Measurements from ENCODE around the gene LCE1C. TPM values are rescaled to one million over a fixed set of nuclear protein-coding genes. Genes with fewer than 3 reads are reported as not detected.

The LCE1C gene, protein sequence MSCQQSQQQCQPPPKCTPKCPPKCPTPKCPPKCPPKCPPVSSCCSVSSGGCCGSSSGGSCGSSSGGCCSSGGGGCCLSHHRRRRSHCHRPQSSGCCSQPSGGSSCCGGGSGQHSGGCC
- polyA plus RNA-seq = not detected

DNA sequence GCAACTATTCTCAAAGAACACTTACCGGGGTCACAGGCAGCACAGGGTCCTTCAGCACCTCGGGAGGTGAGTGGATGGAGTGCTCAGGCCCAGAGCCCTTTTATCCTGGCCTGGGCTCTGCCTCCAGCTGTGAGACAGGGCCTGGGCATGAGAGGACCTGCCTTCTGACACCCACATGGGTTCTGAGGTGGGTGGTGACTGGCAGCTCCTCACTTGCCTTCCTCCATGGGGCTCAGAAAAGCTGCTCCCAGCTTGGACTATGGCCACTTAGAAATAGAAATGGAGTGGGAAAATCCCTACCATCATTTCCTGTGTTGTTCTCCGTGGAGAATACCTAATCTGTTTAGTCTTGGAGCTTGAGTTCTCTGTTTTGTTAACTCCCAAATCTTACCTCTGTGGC is at the start of gene LCE1C:
Gene LCE1C, minus strand, starts transcription at position 76 of the 400 bp plus-strand sequence. CDS start 1,173 bp downstream, outside the sequence.
- 60 to 62% (median 61%) methylated on average over 3 of the region's 3 CpGs for WGBS, 3 donors

GRCh38 chr1:152855661-152856060 is 49.2 kb upstream of the LCE1C start:
- WGBS, 3 donors = 42 to 62% (median 53%) methylated on average over 2 of the region's 2 CpGs
- H3K27ac ChIP-seq (ENCODE audit: low read depth, low read length) = no peak overlapping the region

More for the DNA sequence above, at the start of gene LCE1C:
- H3K27ac ChIP-seq (ENCODE audit: low read depth, low read length) = no peak within 1 kb of the TSS

DNA sequence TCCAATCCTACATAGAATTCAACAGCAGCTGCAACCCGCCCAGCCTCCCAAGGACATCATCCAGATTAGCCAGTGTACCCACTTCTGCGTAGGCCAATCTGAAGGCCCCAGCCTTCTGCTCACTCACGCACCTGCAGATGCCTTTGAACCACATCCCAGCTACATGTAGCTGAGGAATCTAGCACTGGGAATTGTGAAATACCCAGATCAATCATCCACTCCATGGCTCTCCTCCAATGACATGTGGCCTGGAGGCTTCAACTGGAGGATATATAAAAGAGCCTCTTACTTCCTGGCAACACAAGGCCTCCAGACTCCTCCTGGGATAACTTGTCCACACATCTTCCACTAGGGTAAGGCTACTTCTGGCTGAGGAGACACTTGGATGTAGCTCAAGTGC is 36.1 kb upstream of the LCE1C start, which contains the start of gene LCE6A:
Gene LCE6A, plus strand, starts transcription at position 301 of the 400 bp plus-strand sequence. CDS start 665 bp downstream, outside the sequence.
- WGBS, 3 donors = 54 to 92% (median 82%) methylated on average over 3 of the region's 3 CpGs
- no peak within 1 kb of the TSS for H3K27ac ChIP-seq (ENCODE audit: low read depth, low read length)

DNA sequence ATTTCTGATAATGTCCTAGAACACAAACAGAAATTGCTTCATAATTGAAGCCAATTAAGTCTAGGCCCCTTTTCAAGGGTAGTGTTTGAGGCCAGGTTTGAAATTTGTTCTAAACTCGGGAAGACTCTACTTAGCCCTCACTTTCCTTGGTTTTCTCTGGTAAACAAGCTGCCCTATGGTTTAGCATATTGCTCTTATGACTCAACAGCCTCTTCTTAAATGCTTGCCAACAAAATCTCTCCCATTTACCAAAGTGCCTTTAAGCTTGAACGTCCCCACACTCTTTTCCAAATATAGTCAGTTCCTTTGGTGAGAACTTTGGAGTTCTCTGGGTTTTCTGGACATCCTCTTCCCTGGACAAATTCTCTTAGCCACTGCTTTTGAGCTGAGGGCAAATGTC is 30.4 kb upstream of the LCE1C start:
- H3K27ac ChIP-seq (ENCODE audit: low read depth, low read length) = no peak overlapping the region
- 38 to 52% (median 47%) methylated on average over 2 of the region's 2 CpGs for WGBS, 3 donors

DNA sequence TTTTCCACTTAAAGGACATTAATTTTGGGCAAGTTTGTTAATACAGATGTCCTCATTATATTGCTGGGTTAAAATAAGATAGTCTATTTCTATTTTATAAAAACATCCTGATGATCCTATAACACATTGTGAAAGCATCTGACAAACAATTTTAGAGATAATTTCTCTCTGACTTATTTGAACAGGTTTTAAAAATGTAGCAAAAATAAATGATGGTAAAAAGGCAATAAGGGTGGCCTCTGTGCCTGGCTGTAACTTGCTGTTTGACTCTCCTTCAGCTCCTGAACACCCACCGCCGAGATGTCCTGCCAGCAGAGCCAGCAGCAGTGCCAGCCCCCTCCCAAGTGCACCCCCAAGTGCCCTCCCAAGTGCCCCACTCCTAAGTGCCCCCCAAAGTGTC is 20.7 kb upstream of the LCE1C start, which contains the start of gene LCE1A:
Gene LCE1A, plus strand, starts transcription at position 301 of the 400 bp plus-strand sequence. Its CDS starts 0 bp downstream, at position 301.
- 84 to 91% (median 90%) methylated on average over 2 of the region's 2 CpGs for WGBS, 3 donors
- H3K27ac ChIP-seq (ENCODE audit: low read depth, low read length) = no peak within 1 kb of the TSS

- H3K27ac ChIP-seq (ENCODE audit: low read depth, low read length) = no peak overlapping the region
Measured at GRCh38 chr1:152824964-152825363, 18.5 kb upstream of the LCE1C start.

DNA sequence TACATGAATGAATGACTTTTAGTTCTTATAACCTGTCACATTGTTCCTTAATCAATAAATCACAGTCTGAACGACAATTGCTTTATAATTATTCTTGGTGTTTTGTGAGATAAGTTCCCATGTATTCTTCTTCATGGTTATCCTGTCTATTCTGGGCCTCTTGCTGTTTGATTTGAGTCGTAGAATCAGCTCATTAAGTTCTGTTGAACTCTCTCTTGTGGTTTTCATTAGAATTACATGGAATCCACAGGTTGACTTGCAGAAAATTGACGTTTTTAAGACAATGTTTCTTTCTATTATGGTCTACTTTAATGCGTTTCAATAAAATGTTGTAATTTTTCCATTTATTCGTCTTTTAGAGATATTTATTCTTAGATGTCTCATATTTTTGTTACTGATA is 16.8 kb upstream of the LCE1C start:
- 30 to 45% (median 37%) methylated on average over 5 of the region's 5 CpGs for WGBS, 3 donors
- no peak overlapping the region for H3K27ac ChIP-seq (ENCODE audit: low read depth, low read length)

DNA sequence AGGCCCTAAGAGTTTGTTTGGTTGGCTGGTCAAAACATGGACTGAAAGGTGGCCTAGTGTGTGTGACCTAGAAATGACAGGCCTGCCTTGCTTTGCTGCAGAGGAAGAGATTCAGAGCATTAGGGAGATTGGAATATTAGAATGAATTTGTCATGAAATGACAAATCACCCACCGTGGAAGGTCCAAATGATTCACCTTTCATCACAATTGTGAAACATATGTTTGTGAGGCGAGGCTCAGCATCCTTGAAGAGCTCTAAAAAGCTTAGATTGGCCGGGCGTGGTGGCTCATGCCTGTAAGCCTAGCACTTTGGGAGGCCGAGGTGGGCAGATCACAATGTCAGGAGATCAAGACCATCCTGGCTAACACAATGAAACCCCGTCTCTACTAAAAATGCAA is 10.9 kb upstream of the LCE1C start:
- no peak overlapping the region for H3K27ac ChIP-seq (ENCODE audit: low read depth, low read length)
- 83 to 90% (median 83%) methylated on average over 6 of the region's 6 CpGs for WGBS, 3 donors

GRCh38 chr1:152811671-152812070 is 5.2 kb upstream of the LCE1C start, which contains the start of gene LCE1B:
Gene LCE1B, plus strand, starts transcription at chr1:152811971. Its CDS starts 476 bp downstream, at chr1:152812447.
- 47 to 92% (median 88%) methylated on average over 2 of the region's 2 CpGs for WGBS, 3 donors
- no peak within 1 kb of the TSS for H3K27ac ChIP-seq (ENCODE audit: low read depth, low read length)

DNA sequence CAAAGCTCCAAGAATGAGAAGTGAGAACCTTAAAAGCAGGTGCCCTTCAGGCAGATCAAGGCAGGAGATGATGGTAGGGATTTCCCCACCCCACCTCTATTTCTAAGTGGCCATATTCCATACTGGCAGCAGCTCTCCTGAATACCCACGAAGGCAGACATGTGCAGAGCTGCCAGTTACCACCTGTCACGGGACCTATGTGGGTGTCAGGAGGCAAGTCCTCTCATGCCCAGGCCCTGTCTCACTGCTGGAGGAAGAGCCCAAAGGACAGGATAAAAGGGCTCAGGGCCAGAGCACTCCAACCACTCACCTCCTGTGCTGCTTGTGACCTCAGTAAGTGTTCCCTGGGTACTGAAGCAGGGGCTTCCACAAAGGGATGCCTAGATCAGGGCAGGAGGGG is 4.6 kb upstream of the LCE1C start:
- WGBS, 3 donors = 66 to 84% (median 79%) methylated on average over 2 of the region's 2 CpGs
- no peak overlapping the region for H3K27ac ChIP-seq (ENCODE audit: low read depth, low read length)

DNA sequence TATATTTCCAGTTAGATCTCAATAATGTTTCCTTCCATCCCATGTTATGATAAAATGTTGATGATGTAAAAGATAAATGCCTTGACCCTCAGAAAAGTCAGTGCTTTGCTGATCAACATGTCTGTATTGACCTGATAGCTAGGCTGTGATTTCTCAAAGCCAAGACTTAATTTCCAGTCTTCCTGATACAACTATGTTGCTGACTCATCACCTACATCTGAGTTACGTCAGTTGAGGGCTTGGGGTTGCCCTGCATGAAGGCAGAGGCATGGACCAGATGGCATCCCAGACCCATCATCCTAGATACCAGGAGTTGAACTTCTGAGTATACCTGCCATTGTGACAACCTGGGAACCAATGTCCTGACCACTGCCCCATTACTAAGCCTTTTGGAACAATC is 5.1 kb downstream of the LCE1C start:
- H3K27ac ChIP-seq (ENCODE audit: low read depth, low read length) = no peak overlapping the region
- 35 to 61% (median 54%) methylated on average over 1 of the region's 1 CpG for WGBS, 3 donors

- H3K27ac ChIP-seq (ENCODE audit: low read depth, low read length) = no peak within 1 kb of the TSS
- WGBS, 3 donors = 29 to 40% (median 35%) methylated on average over 3 of the region's 3 CpGs
Measured at GRCh38 chr1:152796421-152796820, 10.0 kb downstream of the LCE1C start, which contains the start of gene LCE1D. Gene LCE1D, plus strand, starts transcription at chr1:152796721. Its CDS starts 1,074 bp downstream, at chr1:152797795.

DNA sequence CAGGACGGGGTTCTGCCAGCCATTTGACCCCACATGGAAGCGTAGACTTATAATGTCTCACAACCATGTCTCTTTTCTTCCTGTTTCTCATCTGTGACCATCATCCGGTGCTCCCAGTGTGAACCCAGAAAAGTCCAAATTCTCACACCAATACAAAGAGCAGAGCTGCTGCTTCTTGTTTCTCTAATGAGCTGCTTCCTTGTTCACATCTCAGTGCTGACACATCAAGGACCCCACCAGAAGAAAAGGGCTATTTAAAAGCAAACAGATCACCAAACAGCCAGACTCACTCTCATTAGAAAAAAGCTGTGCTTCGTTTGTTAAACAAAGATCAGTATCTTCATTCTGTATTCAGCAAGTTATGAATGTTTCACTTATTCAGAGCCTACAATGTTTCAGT is 10.8 kb downstream of the LCE1C start:
- 41 to 62% (median 50%) methylated on average over 4 of the region's 4 CpGs for WGBS, 3 donors
- no peak overlapping the region for H3K27ac ChIP-seq (ENCODE audit: low read depth, low read length)

DNA sequence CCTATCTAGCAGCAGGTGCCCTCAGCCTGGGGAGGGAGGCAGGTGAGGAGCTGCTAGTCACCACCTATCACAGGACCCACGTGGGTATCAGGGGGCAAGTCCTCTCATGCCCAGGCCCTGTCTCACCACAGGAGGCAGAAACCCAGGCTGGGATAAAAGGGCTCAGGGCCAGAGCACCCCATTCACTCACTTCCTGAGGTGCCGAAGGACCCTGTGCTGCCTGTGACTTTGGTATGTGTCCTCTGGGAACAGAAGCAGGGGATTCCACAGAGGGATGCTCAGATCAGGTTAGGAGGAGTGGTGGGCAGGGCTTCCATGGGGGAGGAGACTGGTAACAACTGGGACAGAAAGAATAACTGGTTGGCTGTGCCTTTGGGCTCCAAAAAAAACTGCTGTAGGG is 20.4 kb downstream of the LCE1C start, which contains the start of gene LCE1E:
Gene LCE1E, plus strand, starts transcription at position 181 of the 400 bp plus-strand sequence. CDS start 1,043 bp downstream, outside the sequence.
- no peak within 1 kb of the TSS for H3K27ac ChIP-seq (ENCODE audit: low read depth, low read length)
- WGBS, 3 donors = 33 to 38% (median 33%) methylated on average over 2 of the region's 2 CpGs

DNA sequence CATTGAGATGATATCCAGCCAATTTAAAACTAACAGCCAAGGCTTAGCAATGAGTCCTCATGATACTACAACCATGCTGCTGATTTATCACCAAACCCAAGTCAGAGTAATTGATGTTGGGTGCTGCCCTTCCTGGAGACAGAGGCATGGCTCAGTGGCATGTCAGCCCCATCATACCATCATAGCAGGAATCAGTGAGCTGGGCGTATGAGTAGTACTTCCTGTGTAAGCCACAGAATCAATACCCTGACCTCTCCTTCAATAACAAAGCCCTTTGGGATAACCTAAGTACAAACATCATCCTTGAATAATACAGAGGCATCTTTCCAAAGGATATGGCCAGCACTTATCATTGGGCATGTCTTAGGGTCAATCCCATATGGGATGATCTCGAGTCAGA is 23.4 kb downstream of the LCE1C start:
- WGBS, 3 donors = 42 to 61% (median 58%) methylated on average over 2 of the region's 2 CpGs
- H3K27ac ChIP-seq (ENCODE audit: low read depth, low read length) = no peak overlapping the region

- H3K27ac ChIP-seq (ENCODE audit: low read depth, low read length) = no peak overlapping the region
- 55 to 74% (median 60%) methylated on average over 4 of the region's 4 CpGs for WGBS, 3 donors
Measured at GRCh38 chr1:152777510-152778137, 28.8 kb downstream of the LCE1C start.

GRCh38 chr1:152776361-152776760 is 30.1 kb downstream of the LCE1C start:
- 78 to 85% (median 85%) methylated on average over 9 to 11 of the region's 11 CpGs for WGBS, 3 donors
- no peak overlapping the region for H3K27ac ChIP-seq (ENCODE audit: low read depth, low read length)

DNA sequence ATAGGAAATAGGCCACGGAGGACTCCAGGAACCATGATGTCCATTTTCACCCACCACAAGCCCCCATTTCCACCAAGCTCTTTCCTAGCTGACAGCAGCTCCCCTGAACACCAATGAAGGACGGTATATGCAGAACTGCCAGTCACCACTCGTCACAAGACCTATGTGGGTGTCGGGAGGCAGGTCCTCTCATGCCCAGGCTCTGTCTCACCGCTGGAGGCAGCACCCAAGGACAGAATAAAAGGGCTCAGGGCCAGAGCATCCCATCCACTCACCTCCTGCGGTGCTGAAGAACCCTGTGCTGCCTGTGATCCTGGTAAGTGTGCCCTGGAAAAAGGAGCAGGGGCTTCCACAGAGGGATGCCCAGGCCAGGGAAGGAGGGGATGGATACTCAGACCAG is 31.6 kb downstream of the LCE1C start, which contains the start of gene LCE1F:
Gene LCE1F, plus strand, starts transcription at position 266 of the 400 bp plus-strand sequence. CDS start 1,232 bp downstream, outside the sequence.
- WGBS, 3 donors = 61 to 73% (median 63%) methylated on average over 6 of the region's 6 CpGs

DNA sequence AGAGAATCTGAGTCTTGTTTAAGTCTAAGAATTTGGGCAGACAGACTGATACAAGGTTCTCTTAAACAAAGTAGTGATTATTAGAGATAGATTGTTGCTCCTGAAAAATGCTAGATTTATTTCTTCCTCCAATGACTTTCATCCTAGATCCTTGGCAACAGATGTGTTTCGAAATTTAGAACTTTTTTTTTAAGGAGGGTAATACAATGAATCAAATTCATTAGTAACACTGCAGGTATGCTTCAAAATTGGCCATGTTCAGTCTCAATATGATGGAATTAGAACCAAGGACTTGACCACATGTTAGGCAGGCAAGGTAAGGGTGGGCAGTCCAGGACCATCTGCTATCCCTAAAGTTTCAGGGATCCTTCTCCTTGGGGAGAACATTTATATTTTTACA is 36.0 kb downstream of the LCE1C start:
- 55 to 79% (median 68%) methylated on average over 1 of the region's 1 CpG for WGBS, 3 donors

More for the DNA sequence above, 31.6 kb downstream of the LCE1C start, which contains the start of gene LCE1F:
- no peak within 1 kb of the TSS for H3K27ac ChIP-seq (ENCODE audit: low read depth, low read length)

More for the DNA sequence above, 36.0 kb downstream of the LCE1C start:
- no peak overlapping the region for H3K27ac ChIP-seq (ENCODE audit: low read depth, low read length)

Measured in adipose tissue (tissue), 3 donors.